Mesothelial cell of epicardium (in vitro differentiated cells): ENCODE results near the gene XYLT1. TPM values are rescaled to one million over a fixed set of nuclear protein-coding genes. Genes with fewer than 3 reads are reported as not detected.

Experiments used
- DNase-seq, 2 experiments: peaks; one replicate each; pipeline ENCODE4 v3.0.0; 2021; ENCODE audit warnings: low spot score in 2 of 2; ENCODE audit not compliant: unreplicated experiment in 2 of 2
- H3K27ac Mint-ChIP-seq: 2 replicates; pipeline ENCODE4 v1.8.0; 2021; ENCODE audit warnings: mixed read lengths
- H3K27me3 Mint-ChIP-seq: 2 replicates; pipeline ENCODE4 v1.8.0; 2021; ENCODE audit warnings: low read depth, mixed read lengths
- H3K36me3 Mint-ChIP-seq: 2 replicates; pipeline ENCODE4 v1.8.0; 2021; ENCODE audit warnings: mixed read lengths
- H3K4me1 Mint-ChIP-seq: 2 replicates; pipeline ENCODE4 v1.8.0; 2021; ENCODE audit warnings: mixed read lengths
- H3K4me3 Mint-ChIP-seq: 2 replicates; pipeline ENCODE4 v1.8.0; 2021; ENCODE audit warnings: mild to moderate bottlenecking, moderate library complexity, mixed read lengths
- H3K9me3 Mint-ChIP-seq: 2 replicates; pipeline ENCODE4 v1.8.0; 2021; ENCODE audit warnings: mixed read lengths
- total RNA-seq: library from RNA; stranded (reverse); gene quantifications from 3 replicates; pipeline ENCODE4 v1.2.1, GENCODE V29; 2021
- TF ChIP-seq, protein P1 (sequence below): fragments of 200-600 bp; sonication (generic); IDR thresholded peaks from one replicate; pipeline ENCODE4 v1.5.0; 2021; ENCODE audit warnings: antibody characterized with exemption; ENCODE audit not compliant: unreplicated experiment

The XYLT1 gene
- total RNA-seq, 1 donor from 2014 or later = 15.2 TPM

DNA sequence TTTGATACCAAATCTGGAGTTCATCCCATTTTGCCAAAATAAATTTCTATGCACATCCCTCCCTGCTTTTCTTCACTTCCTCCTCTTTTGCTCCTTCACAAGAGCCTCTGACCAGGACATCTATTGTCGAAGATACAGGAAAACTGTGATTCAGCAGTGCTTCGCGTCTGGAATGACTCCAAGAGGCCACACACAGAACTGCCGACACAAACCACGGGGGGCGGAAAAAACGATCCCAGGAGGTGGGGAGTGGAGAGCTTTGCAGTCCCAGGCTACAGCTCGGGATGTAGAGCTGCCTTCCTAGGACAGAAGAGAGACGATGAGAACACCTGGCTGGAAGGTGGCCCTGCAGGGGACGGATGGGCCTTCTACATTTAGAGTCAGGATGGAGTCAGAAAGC is 102.8 kb downstream of the XYLT1 start:
- Mint-ChIP-seq H3K9me3 (no peaks in the 10 kb centered on the region), H3K27me3 (peaks cover 5% of the 10 kb centered on the region), H3K4me1 (peaks cover 35% of the 10 kb centered on the region), H3K36me3 (no peaks in the 10 kb centered on the region), H3K27ac (no peak overlapping the region), H3K4me3 (no peak overlapping the region)
- TF ChIP-seq, protein P1, sequence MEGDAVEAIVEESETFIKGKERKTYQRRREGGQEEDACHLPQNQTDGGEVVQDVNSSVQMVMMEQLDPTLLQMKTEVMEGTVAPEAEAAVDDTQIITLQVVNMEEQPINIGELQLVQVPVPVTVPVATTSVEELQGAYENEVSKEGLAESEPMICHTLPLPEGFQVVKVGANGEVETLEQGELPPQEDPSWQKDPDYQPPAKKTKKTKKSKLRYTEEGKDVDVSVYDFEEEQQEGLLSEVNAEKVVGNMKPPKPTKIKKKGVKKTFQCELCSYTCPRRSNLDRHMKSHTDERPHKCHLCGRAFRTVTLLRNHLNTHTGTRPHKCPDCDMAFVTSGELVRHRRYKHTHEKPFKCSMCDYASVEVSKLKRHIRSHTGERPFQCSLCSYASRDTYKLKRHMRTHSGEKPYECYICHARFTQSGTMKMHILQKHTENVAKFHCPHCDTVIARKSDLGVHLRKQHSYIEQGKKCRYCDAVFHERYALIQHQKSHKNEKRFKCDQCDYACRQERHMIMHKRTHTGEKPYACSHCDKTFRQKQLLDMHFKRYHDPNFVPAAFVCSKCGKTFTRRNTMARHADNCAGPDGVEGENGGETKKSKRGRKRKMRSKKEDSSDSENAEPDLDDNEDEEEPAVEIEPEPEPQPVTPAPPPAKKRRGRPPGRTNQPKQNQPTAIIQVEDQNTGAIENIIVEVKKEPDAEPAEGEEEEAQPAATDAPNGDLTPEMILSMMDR = no peak
- DNase-seq = no peak

DNA sequence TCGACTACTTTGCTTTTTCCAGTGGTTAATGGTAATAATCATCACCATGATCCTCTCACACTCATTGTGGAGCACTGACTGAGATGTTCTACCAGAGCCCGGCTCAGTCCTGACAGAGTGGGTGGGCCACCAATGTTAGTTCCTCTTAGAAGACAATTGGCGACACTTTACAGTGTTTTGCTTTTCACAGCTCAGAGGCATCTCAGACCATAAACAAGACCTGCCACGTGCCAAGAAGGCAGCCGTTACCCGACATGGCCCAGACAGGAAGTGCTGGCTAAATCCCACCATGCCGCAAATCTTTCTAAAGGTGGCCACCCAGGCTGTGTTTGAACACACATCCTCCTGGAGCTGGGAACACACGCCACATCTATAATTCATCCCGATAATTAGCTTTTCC is 103.7 kb downstream of the XYLT1 start:
- peaks cover 5% of the 10 kb centered on the region for H3K27me3 Mint-ChIP-seq
- H3K4me3 Mint-ChIP-seq = no peak overlapping the region
- no peak for DNase-seq
- no peaks in the 10 kb centered on the region for H3K36me3 Mint-ChIP-seq
- H3K4me1 Mint-ChIP-seq = peaks cover 43% of the 10 kb centered on the region
- no peak overlapping the region for H3K27ac Mint-ChIP-seq
- TF ChIP-seq, protein P1 = no peak
- no peaks in the 10 kb centered on the region for H3K9me3 Mint-ChIP-seq

DNA sequence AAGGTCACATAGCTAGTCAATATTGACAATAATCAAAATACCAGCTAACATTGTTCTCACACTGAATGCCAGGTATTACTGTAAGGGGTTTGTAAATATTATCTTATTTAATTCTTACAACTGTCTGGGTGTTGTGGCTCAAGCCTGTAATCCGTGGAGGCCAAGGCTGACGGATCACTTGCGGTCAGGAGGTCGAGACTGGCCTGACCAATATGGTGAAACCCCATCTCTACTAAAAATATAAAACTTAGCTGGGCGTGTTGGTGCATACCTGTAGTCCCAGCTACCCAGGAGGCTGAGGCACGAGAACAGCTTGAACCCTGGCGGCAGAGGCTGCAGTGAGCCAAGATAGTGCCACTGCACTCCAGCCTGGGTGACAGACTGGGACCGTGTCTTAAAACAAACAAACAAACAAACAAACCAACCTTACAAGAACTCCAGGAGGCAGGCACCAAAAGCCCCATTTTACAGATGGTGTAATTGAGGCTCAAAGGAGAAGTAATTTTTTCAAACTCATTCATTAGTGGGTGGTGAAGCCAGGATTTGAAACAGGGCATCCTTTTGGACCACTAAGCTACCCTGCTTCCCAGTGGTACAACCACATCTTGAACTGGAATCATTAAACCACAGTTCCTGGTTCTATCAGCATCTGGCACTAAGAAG is 104.3 kb downstream of the XYLT1 start:
- DNase-seq = no peak
- Mint-ChIP-seq H3K36me3 (no peaks in the 10 kb centered on the region), H3K4me3 (no peak overlapping the region), H3K27ac (no peak overlapping the region), H3K4me1 (peaks cover 43% of the 10 kb centered on the region), H3K9me3 (no peaks in the 10 kb centered on the region), H3K27me3 (peaks cover 5% of the 10 kb centered on the region)
- TF ChIP-seq, protein P1 = no peak

DNA sequence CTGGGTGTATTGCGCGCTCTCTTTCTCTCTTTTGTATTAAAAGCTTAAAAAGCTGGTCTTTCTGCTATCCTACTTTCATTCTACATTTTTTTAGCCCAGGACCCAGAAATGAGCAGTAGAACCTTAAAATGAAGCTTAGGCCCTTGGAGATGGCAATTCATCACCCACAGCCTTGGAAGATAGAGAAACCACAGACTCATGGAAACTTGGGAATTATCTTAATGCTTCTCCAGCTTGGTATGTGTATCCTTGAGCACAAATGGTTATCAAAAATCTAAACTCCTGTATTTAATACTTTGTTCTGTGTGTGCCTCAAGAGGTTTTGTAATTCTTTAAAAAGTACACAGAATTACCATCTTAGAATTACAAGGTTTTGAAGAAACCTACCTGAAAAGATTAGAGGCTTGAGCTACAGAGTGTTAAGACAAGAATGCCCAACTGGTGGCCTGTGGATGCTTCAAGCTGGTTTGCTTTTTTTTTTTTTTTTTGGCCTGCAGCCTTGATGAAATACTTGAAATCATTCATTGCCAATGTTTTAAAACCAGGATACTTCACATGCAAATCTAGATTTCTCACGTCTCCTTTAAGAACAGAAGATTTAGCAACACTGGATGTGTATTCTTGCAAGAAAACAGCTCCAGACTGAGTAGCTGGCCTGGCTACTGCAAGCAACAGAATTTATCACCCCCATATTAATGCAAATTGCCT is 105.0 kb downstream of the XYLT1 start:
- peaks cover 43% of the 10 kb centered on the region for H3K4me1 Mint-ChIP-seq
- DNase-seq = no peak
- H3K27ac Mint-ChIP-seq = peak overlapping the region; percentile 93

DNA sequence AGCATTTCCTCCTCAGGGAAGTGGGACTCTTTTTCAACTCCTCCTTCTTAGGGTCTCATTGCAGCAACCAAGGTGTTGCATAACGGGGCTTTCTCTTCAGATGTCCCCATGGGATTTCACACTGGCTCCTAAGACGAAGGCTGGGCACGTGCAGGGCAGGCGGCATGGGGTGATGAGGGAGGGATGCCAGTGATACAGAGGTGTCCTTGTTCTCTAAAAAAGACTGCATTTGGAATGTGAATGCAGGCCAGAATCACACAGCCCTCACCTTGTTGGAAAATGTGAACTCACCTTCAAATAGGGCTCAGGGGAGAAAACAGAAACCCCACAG is 105.6 kb downstream of the XYLT1 start:
- peak overlapping the region; percentile 93 for H3K27ac Mint-ChIP-seq
- TF ChIP-seq, protein P1 = no peak
- peaks cover 43% of the 10 kb centered on the region for H3K4me1 Mint-ChIP-seq
- no peak overlapping the region for H3K4me3 Mint-ChIP-seq
- DNase-seq = no peak
- H3K27me3 Mint-ChIP-seq = peaks cover 5% of the 10 kb centered on the region
- no peaks in the 10 kb centered on the region for H3K9me3 Mint-ChIP-seq
- H3K36me3 Mint-ChIP-seq = no peaks in the 10 kb centered on the region

More for the DNA sequence above, 105.0 kb downstream of the XYLT1 start:
- Mint-ChIP-seq H3K27me3 (peaks cover 5% of the 10 kb centered on the region), H3K36me3 (no peaks in the 10 kb centered on the region), H3K4me3 (no peak overlapping the region), H3K9me3 (no peaks in the 10 kb centered on the region)
- TF ChIP-seq, protein P1 = no peak
